NCI-H128 (cell line): ENCODE measurements around the gene ZNF260.
"Not testable (repeated sequence)": the region's sequence is repeated elsewhere in the genome, so short reads cannot be mapped to it uniquely, and the experiment has no call there.

Experiments used
- DNase-seq: peaks from one replicate; lab custom pipeline; 2025; ENCODE audit not compliant: unreplicated experiment; lab: John Stamatoyannopoulos, UW

ZNF260 gene

DNA sequence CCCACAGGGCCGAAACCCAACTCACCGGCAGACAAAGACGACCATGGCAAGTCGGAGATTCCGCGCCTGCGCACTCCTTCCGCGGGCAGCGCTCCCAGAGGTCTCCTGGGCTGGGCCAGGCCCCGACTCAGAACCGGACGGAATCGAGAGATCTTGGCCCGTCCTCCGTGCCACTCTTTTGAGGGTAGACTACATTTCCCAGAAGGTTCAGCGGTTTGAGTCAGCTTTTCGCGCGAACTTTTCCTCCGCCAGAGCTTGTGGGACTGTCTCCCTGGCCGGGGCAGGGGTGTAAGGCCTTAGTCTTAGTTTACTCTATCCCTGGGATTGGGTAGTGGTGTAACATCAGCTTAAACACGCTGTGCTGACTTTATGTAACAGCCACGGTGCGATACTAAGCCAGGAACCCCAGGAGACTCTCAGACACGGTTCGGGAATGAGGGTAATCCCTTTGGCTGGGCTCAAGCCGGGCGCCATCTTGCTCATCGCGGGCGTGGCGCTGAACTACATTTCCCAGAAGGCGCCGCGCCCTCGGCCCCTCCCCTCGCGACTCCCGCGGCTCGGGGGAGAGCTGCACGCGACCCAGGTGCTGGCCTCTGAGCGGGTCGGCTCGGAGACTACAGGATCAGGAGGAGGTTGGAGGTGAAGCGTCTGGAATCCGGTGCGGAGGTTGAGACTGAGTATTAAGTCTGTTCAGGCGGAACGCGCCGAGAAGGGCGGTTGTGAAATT, at the start of gene ZNF260:
TSS of gene ZNF260 (minus strand) at position 78 of the 727 bp plus-strand sequence. CDS start 13,033 bp downstream, outside the sequence.
- peak; percentile 91 for DNase-seq

DNA sequence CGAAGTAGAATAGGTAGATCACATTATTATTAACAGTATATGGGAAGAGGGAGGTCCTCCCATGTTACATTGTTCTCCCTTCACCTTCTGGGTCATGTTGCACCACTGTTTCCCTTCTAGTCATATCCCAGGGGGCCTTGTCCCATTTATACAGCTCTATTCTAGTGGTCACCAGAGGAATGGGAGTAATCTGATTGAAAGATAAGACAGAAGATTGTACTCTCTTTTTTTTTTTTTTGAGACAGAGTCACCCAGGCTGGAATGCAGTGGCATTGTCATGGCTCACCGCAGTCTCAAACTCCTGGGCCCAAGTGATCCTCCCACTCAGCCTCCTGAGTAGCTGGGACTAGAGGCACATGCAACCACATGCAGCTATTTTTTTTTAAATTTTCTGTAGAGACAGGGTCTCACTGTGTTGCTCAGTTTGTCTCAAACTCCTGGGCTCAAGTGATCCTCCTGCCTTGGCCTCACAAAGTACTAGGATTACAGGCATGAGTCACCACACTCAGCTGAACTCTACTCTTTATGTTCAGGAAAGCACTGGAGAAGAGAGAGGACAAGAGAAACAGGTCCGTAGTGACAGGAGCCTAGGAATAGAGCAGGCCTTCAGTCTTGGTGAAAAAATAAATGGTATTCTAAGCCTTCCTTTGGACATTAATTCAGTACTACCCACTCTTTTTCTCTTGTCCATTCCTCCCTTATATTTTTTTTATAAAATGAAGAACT, 49.4 kb upstream of the ZNF260 start:
- DNase-seq: no peak

DNA sequence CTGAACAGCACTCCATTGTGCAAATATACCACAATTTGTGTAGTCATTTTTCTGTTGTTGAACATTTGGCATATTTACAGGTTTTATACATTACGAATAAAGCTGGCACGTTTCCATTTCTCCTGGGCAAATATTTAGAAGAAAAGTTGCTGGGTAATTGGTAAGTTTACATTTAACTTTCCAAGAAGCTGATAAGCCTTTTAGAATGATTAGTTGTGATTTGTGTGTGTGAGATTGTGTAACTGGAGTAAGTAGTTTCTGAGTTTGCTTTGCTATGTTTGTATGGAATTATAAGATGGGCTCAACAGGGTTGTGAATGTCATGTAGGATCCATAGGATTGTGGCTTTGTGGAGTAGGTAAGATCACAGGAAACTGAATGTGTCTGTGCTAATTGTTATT, 46.7 kb upstream of the ZNF260 start:
- DNase-seq: no peak

DNA sequence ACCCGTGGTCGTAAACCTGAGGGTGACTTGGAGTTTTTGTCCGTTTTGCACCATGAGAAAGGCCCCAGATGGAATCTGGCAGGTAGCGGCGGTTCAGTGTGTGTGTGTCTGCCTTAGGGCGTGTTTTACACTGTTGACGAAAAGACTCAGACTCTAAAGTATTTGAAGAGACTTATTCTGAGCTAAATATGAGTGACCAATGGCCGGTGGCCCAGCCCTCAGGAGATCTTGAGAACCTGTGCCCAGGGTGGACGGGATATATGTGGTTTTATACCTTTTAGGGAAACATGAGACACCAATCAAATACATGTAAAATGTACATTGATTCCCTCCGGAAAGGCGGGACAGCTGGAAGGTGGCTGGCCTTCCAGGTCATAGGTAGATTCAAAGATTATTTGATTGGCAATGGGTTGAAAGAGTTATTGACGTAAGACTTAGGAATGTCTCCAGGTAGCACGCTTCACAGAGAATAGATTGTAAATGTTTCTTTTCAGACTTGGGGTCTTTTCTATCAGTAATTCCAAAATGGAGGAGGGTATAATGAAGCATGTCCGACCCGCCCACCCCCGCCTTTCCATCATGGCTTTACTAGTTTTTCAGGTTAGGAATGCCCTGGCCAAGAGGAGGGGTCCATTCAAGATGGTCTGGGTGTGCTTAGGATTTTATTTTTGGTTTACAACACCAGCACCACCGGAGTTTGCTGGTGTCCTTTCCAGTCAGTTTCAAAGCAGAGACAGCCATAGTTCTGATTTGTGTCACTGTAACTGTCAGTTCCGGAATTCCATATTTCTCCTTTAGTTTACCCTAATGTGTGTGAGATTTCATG, 46.0 kb upstream of the ZNF260 start:
- DNase-seq: no peak

DNA sequence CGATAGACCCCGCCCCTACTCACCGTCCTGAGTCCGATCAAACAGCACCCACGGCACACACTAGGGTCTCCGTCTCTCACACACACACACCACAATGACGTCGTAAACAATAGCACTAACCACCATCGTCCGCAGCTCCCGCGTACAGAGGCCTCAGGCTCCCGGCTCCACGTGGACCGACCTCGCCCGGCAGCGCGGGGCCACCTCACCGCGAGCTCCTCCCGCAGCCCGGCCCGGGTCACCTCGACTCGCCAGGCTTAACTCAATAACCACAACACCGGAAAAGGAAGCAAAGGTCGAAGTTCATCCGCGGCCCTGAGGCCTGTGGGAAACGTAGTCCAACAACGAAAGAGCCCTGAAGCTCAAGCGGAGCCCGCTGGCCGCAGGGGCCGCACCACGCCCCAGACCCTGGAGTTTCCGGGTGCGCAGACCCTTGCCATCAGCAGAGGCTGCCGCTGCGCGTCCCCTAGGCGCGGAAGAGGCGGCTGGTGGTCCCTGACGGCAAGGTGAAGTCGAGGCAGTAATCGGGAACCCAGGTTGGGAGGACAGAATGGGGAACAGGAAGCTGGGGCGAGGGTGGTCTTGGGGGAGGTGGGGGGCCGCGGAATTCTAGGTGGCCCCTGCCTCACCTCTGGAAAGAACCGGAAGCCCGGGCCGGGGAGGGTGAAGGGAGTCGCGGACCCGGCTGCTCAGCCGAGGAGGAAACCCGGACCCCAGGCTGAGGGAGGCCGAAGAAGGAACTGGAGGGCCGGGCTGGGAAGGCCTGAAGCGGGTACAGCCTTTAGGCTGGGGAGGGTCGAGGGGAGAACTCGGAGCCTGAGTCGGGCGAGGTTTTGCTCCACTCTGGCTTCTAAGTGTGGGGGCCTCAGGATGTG, 45.2 kb upstream of the ZNF260 start, which contains the start of gene ZNF529:
TSS of gene ZNF529 (minus strand) at position 273 of the 875 bp plus-strand sequence. CDS start 946 bp downstream, outside the sequence.
- peak; percentile 73 for DNase-seq

DNA sequence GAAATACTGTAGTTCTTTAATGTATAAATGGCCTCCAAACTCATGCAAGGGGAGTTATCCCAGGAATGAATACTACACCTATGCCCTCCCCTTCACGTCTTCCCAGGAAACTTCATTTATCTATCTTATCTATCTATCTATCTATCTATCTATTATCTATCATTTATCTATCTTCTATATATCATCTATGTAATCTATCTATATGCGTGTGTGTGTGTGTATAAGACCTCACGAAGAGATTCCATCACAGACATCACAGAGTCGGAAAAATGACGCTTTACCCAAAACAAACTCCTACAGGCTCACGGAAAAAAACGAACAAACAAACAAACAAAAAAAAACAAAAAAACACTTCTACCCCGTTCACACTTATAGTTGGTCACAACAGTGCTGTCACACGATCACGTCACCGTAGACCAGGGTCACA, 44.5 kb upstream of the ZNF260 start:
- no peak for DNase-seq

DNA sequence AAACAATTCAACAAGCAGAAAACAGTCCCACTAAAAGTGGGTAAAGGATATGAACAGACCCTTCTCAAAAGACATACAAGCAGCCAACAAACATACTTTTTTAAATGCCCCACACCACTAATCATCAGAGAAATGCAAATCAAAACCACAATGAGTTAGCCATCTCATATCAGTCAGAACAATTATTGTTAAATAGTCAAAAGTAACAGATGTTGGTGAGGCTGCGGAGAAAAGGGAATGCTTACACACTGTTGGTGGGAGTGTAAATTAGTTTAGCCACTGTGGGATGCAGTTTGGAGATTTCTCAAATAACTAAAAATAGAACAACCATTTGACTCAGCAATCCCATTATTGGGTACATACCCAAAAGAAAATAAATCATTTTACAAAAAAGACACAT, 36.3 kb upstream of the ZNF260 start:
- no peak for DNase-seq

DNA sequence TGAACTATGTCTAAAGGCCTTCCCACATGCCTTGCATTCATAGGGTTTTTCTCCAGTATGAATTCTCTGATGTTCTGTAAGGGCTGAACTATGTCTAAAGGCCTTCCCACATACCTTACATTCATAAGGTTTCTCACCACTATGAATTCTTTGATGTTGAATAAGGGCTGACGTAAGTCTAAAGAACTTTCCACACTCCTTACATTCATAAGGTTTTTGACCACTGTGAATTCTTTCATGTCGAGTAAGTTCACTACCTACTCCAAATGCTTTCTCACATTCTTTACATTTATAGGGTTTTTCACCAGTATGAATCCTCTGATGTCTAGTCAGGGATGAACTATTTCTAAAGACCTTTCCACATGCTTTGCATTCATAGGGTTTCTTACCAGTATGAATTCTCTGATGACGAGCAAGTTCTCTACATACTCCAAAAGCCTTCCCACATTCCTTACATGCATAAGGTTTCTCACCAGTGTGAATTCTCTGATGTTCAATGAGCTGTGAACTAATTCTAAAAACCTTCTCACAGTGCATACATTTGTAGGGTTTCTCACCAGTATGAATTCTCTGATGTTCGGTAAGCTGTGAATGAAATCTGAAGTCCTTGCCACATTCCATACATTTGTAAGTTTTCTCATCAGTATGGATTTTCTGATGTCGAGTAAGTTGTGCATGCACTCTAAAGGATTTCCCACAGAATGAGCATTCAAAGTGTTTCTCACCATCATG, 19.1 kb upstream of the ZNF260 start:
- no peak for DNase-seq

DNA sequence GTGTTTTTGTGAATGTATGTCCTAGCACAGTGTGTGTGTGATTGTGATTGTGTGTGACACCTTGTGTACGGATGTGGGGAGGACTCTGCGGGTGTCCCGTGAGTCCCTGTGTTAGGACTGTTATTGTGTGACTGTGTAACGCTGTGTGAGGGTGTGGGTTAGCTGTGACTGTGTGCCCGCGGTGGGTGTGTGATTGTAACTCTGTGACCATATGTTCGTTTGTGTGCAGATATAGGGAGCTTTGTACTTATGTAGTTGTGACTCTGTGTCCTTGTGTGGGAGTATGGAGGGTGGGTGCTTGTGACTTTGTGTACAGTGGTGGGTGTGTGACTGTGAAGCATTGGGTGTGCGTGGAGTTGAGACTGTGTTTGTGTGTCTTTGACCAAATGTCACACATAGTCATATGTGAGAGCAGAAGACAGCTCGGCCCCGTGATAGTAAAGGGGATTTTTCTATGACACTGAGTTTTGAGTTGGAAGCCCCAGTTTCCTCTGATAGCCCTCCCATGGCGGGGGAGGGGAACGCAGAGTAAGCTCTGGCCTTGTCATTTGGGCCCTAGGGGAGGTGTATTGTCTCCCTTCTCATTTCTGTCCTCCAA, 949 bp upstream of the ZNF260 start:
- no peak for DNase-seq

DNA sequence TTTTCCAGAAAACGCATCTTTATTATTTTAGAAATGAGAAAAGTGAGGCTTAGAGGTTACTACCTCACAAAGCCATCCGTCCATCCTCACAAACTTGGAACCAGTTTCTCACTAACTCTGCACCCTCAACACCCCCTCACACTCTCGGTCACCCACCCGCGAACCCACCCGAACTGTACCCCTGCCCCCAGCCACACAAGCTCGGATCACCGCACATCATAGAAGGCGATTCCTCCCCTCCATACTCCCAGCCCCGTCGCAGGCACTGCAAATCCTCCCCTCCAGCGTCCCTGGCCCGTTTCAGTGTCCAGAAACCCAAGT, 238 bp downstream of the ZNF260 start:
- DNase-seq: no peak

DNA sequence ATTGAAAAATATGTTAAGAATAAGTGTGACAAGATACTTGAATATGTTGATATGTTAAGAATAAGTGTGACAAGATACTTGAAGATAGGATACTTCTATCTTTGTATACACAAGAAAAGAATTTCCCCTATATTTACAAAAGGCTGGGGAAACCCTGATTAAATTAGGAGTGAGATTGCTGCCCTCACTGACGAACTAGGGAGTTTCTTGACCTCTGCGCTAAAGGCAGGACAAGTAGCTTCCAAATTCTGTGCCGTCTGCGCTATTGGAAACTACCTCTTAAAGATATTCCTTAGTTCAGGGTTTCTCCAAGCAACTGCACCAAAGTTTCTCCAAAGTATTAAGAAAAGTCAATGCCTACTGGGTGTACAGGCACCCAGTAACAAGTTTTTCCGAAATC, 730 bp downstream of the ZNF260 start:
- DNase-seq: no peak

DNA sequence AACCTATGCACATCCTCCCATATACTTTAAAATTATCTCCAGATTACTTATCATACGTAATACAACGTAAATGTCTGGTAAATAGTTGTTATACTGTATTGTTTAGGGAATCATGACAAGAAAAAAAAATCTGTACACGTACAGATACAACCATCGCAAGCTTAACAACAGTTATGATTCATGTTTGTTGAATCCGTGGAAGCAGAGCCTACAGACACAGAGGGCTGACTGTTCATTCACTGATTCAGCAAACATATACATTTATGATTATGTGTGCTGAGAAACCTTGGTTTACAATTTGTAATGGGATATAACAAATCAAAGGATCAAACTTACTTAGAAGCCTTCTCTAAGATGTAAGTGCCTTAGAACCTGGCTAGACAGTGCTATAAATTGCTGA, 1.5 kb downstream of the ZNF260 start:
- no peak for DNase-seq

DNA sequence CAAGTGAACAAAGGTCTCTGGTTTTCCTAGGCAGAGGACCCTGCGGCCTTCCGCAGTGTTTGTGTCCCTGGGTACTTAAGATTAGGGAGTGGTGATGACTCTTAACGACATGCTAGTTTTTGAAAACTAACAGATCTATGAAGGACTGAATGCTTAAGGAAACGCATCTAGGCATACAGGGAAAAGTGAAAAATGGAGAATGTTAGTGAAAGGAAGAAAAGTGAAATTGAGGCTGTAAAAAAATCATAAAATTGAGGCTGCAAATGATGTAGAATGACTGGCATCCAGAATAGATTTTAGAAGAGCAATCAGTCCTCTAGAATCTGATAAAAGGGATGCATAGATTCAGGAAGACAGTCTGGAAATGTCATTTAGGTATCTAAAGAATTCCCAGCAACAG, 3.5 kb downstream of the ZNF260 start:
- DNase-seq: no peak

DNA sequence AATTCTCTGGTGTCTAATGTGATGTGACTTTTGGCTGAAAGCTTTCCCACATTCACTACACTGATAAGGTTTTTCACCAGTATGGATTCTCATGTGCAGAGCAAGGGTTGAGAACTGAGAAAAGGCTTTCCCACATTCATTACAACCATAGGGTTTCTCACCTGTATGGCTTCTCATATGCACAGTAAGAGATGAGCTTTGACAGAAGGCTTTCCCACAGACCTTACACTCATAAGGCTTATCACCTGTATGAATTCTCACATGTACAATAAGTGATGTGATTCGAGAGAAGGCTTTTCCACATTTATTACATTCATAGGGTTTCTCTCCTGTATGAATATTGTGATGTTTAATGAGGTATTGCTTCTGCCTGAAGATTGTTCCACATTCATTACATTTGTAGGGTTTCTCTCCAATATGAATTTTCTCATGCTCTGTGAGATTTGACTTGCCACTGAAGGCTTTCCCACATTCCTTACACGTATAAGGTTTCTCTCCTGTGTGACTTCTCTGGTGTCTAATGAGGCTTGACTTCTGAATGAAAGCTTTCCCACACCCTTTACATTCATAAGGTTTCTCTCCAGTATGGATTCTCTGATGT, 14.0 kb downstream of the ZNF260 start:
- DNase-seq: no peak

DNA sequence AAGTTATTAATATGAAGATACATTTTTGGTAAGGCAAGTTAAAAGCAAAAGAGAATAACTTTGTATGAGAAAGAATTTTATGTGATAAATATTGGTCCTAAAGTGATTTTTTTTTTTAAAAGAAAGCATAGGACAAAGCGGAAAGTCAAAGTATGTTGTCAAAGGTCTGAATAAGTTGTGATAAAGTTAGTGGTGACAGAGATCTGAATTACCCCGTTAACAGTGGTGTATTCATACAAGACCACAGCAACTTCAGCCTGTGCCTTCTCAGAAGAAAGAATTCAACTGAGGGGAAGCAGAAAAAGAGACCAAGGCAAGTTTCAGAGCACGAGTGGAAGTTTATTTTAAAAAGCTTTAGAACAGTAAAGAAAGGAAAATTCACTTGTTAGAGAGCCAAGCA, 19.7 kb downstream of the ZNF260 start:
- DNase-seq: no peak

DNA sequence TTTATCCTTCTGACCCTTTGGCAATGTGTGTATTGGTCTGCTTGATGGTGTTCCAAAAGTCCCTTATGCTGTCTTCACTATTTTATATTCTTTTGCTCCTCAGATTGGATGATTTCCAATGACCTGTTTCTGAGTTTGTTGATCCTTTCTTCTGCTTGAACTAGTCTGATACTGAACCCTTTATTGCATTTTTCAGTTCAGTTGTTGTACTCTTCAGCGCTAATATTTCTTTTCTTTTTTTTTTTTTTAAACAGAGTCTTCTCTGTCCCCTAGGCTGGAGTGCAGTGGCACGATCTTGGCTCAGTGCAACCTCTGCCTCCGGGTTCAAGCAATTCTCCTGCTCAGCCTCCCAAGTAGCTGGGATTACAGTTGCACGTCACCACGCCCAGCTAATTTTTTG, 26.1 kb downstream of the ZNF260 start:
- DNase-seq: no peak

DNA sequence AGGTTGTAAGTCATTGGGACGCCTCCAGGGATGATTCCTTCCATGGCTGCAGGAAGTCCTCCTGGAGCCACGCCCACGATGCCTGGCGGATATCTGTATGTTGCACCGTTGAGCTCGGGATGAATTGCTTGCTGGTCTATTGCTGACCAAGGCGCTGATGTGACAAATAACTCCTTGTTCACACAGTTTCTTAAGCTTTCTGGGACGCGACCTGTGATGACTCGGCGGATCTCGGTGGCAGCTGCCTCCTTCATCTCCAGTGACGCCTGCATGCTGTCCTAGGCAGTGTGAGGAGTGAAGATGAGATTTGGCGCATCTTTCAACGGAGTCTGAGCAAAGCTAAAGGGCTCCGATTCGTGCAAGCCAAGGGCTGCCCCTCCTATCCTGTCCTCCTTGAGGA, 31.1 kb downstream of the ZNF260 start:
- DNase-seq: no peak

DNA sequence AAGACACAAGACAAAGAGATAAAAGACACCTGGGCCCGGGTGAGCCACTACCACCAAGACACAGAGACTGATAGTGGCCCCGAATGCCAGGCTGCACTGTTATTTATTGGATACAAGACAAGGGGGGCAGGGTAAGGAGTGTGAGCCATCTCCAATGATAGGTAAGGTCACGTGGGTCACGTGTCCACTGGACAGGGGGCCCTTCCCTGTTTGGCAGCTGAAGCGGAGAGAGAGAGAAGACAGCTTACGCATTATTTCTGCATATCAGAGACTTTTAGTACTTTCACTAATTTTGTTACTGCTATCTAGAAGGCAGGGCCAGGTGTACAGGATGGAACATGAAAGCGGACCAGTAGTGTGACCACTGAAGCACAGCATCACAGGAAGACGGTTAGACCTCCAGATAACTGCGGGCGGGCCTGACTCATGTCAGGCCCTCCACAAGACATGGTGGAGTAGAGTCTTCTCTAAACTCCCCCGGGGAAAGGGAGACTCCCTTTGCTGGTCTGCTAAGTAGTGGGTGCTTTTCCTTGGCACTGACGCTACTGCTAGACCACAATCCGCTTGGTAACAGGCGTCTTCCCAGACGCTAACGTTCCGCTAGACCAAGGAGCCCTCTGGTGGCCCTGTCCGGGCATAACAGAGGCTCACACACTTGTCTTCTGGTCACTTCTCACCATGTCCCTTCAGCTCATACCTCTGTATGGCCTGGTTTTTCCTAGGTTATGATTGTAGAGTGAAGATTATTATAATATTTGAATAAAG, 35.2 kb downstream of the ZNF260 start:
- not testable (repeated sequence) for DNase-seq

DNA sequence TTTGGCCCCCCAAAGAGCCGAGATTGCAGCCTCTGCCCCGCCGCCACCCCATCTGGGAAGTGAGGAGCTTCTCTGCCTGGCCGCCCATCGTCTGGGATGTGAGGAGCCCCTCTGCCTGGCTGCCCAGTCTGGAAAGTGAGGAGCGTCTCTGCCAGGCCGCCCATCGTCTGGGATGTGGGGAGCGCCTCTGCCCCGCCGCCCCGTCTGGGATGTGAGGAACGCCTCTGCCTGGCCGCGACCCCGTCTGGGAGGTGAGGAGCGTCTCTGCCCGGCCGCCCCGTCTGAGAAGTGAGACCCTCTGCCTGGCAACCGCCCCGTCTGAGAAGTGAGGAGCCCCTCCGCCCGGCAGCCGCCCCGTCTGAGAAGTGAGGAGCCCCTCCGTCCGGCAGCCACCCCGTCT, 37.2 kb downstream of the ZNF260 start:
- not testable (repeated sequence) for DNase-seq
